Measurements from ENCODE around the gene RNF151. TPM values are rescaled to one million over a fixed set of nuclear protein-coding genes. Genes with fewer than 3 reads are reported as not detected.
A peak's percentile ranks its signal among the peaks of the same experiment; 100 is the strongest.
"Not testable (repeated sequence)": the region's sequence is repeated elsewhere in the genome, so short reads cannot be mapped to it uniquely, and the experiment has no call there.

The RNF151 gene
- total and polyA plus RNA-seq, 10 of the 15 experiments (the other 5 are each of a cell fraction or from before 2014, with no cell fraction given): 0.17 to 0.56 TPM; not detected in 8

DNA sequence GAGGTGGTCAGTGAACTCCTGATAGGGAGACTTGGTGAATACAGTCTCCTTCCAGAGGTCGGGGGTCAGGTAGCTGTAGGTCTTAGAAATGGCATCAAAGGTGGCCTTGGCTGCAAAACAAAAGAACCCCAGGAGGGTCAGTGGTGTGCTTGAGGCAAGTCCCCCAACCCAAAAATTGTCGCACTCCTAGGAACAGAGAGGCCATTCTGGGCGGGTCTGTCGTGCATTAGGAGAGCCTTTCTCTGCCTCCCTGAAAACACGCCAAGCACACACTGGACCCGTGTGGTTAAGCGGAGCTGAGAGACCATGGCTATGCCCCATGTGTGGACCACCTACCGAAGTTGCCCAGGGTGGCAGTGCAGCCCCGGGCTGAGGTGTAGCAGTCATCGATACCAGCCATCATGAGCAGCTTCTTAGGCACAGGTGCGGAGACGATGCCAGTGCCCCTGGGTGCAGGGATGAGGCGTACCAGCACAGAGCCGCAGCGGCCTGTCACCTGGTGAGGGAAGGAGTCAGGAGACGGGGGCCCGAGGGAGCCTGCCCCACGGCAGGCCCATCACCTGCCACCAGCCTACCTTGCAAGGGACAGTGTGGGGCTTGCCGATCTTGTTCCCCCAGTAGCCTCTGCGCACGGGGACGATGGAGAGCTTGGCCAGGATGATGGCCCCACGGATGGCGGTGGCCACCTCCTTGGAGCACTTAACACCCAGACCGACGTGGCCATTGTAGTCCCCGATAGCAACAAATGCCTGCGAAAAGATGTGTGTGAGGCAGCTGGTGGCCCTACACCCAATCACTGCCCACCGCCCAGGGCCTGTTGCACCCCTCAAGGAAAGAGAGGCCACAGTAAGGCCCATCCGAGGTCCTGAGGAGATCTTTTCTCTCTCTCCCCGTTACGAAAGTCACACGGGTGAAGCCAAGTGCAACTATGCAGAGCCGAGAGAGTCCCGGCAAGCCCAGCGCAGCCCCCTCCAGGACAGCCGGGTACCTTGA, 4.2 kb upstream of the RNF151 start:
- in situ Hi-C loops (cut with MboI); H3K27me3 ChIP-seq (replicated peaks in 1 of 2; ENCODE audit: control insufficient read depth in 2 of 2, insufficient read depth in 2 of 2, low read length in 1 of 2); H3K9me3 ChIP-seq (replicated peaks; ENCODE audit: control insufficient read depth, insufficient read depth, low read length); CTCF ChIA-PET; DNase-seq (ENCODE audit: low read depth, low spot score); FAIRE-seq; H4K20me1 ChIP-seq (ENCODE audit: control insufficient read depth, insufficient read depth); ATAC-seq; SMC1A ChIA-PET (ENCODE audit: uncharacterized antibody, unreplicated experiment); H2AFZ ChIP-seq (ENCODE audit: control insufficient read depth, low read depth, low read length); intact Hi-C loops (cut with micrococcal nuclease; ENCODE audit: unreplicated experiment); RAD21 ChIA-PET (ENCODE audit: unreplicated experiment): not testable (repeated sequence)
- peaks cover 19% of the 10 kb centered on the region for H3K4me1 ChIP-seq (ENCODE audit: control insufficient read depth, insufficient read depth, low read length)
- POLR2A ChIA-PET: interaction anchor here (0.9 to 2.2 kb wide), 3 partner anchors 9 to 193 kb away, joined by 3 to 13 read pairs (median 7); partner anchors contain the start of genes SYNGR3, TBL3 and TRAF7
- H3K4me3 ChIP-seq: peak overlapping the region; percentile 98
- BruUV-seq (replicated peaks): TSS peak; percentile 92
- peak overlapping the region; percentile 83 for H3K4me2 ChIP-seq (ENCODE audit: control insufficient read depth, insufficient read depth)
- peaks cover 11 to 13% of the 10 kb centered on the region in 2 experiments; a peak in 3 of 4 replicates for H3K36me3 ChIP-seq (ENCODE audit: control insufficient read depth in 2 of 2, insufficient read depth in 2 of 2, low read length in 1 of 2)
- peak overlapping the region; percentile 4 for H3K27ac ChIP-seq (ENCODE audit: control insufficient read depth, insufficient read depth)
- TF ChIP-seq POLR2AphosphoS5 (IDR thresholded peaks at IDR 0.05; ENCODE audit: low read length): 0 out of 2 replicates have a peak, but pooled peaks have one; percentile 13
- peak; percentile 74; the same call in 1 of the 2 replicates for TF ChIP-seq POLR2A (IDR thresholded peaks at IDR 0.05; ENCODE audit: low read depth, low read length)
- TF ChIP-seq POLR2AphosphoS2 (IDR thresholded peaks at IDR 0.05; ENCODE audit: low read depth, low read length): peak; percentile 5; the same call in 1 of the 2 replicates
- H3K79me2 ChIP-seq (ENCODE audit: control insufficient read depth, insufficient read depth, low read length): peaks cover 67% of the 10 kb centered on the region
- WGBS (ENCODE audit: insufficient coverage, insufficient replicate concordance, low lambda C conversion rate, missing lambda C conversion rate): 10% methylated on average over 34 of the region's 37 CpGs
- peak overlapping the region; percentile 99 for H3K9ac ChIP-seq (ENCODE audit: control insufficient read depth, insufficient read depth, low read length)

Measured in GM12878 (cell line).